ACHN (cell line): ENCODE data around the gene OVOL2.

Experiments
- DNase-seq: peaks from one replicate; pipeline ENCODE4 v3.0.0-alpha.2; 2015
- in situ Hi-C: cut with HindIII; loops from 2 replicates; pipeline ENCODE4 v1.10.0; 2017; ENCODE audit warnings: low sequenced_read_pairs, low pct_ligation_motif_present, low pct_unique_long_range_greater_than_20kb

The OVOL2 gene

GRCh38 chr20:18024606-18025127 is 33.0 kb downstream of the OVOL2 start:
- no peak for DNase-seq
- in situ Hi-C loops, result no loop called here

GRCh38 chr20:18020931-18021330 is 36.8 kb downstream of the OVOL2 start:
- in situ Hi-C loops, result no loop called here
- no peak for DNase-seq

GRCh38 chr20:18019068-18019467 is 38.6 kb downstream of the OVOL2 start:
- DNase-seq, result peak; percentile 15
- in situ Hi-C loops, result no loop called here

GRCh38 chr20:18018100-18018499 is 39.6 kb downstream of the OVOL2 start:
- in situ Hi-C loops, result no loop called here
- DNase-seq, result no peak

- no peak for DNase-seq
- in situ Hi-C loops, result no loop called here
Measured at GRCh38 chr20:18016772-18017171, 40.9 kb downstream of the OVOL2 start.

GRCh38 chr20:18014411-18014810 is 43.3 kb downstream of the OVOL2 start:
- in situ Hi-C loops, result no loop called here
- DNase-seq, result no peak

GRCh38 chr20:18012901-18013300 is 44.8 kb downstream of the OVOL2 start:
- in situ Hi-C loops, result no loop called here
- DNase-seq, result no peak

- in situ Hi-C loops, result no loop called here
- no peak for DNase-seq
Measured at GRCh38 chr20:18011951-18012645, 45.6 kb downstream of the OVOL2 start.

- no peak for DNase-seq
- in situ Hi-C loops, result no loop called here
Measured at GRCh38 chr20:18011482-18011881, 46.2 kb downstream of the OVOL2 start.

GRCh38 chr20:18009116-18009515 is 48.6 kb downstream of the OVOL2 start:
- no peak for DNase-seq
- in situ Hi-C loops, result no loop called here

- DNase-seq, result no peak
- in situ Hi-C loops, result no loop called here
Measured at GRCh38 chr20:18007534-18008292, 50.0 kb downstream of the OVOL2 start.

GRCh38 chr20:18006684-18007083 is 51.0 kb downstream of the OVOL2 start:
- in situ Hi-C loops, result no loop called here
- no peak for DNase-seq

- DNase-seq, result no peak
- in situ Hi-C loops, result no loop called here
Measured at GRCh38 chr20:18005990-18006364, 51.7 kb downstream of the OVOL2 start.

GRCh38 chr20:18005170-18005989 is 52.3 kb downstream of the OVOL2 start:
- no peak for DNase-seq
- in situ Hi-C loops, result no loop called here

- no peak for DNase-seq
- in situ Hi-C loops, result no loop called here
Measured at GRCh38 chr20:18004384-18005031, 53.2 kb downstream of the OVOL2 start.

- in situ Hi-C loops, result no loop called here
- no peak for DNase-seq
Measured at GRCh38 chr20:18003897-18004296, 53.8 kb downstream of the OVOL2 start.

- no peak for DNase-seq
- in situ Hi-C loops, result no loop called here
Measured at GRCh38 chr20:18001131-18001921, 56.4 kb downstream of the OVOL2 start.

GRCh38 chr20:17999566-17999965 is 58.1 kb downstream of the OVOL2 start:
- no peak for DNase-seq
- in situ Hi-C loops, result no loop called here
